Astrocyte (in vitro differentiated cells and primary cell): ENCODE results near the gene ARHGAP4. TPM values are rescaled to one million over a fixed set of nuclear protein-coding genes. Genes with fewer than 3 reads are reported as not detected.

ENCODE experiments used
- DNase-seq: peaks from one replicate; pipeline ENCODE4 v3.0.0-alpha.2; 2010; ENCODE audit warnings: low read depth
- FAIRE-seq: peaks from 2 replicates; lab custom pipeline; 2011; peaks lifted over from hg19 to GRCh38; lab: Jason Lieb, UNC
- H2AFZ ChIP-seq: 2 replicates; pipeline ENCODE4 v1.6.0; 2012; ENCODE audit warnings: low read depth, low read length, inconsistent platforms
- H3K27ac ChIP-seq: 2 replicates; pipeline ENCODE4 v1.5.1; 2011; ENCODE audit warnings: low read depth, low read length, inconsistent platforms
- H3K27me3 ChIP-seq: 2 replicates; pipeline ENCODE4 v1.6.0; 2011; ENCODE audit warnings: low read length, inconsistent platforms; ENCODE audit not compliant: insufficient read depth
- H3K36me3 ChIP-seq: 2 replicates; pipeline ENCODE4 v1.5.1; 2011; ENCODE audit warnings: low read length, inconsistent platforms; ENCODE audit not compliant: insufficient read depth
- H3K4me1 ChIP-seq: 2 replicates; pipeline ENCODE4 v1.5.1; 2011; ENCODE audit warnings: low read length, inconsistent platforms; ENCODE audit not compliant: insufficient read depth
- H3K4me2 ChIP-seq: 2 replicates; pipeline ENCODE4 v1.6.0; 2012; ENCODE audit warnings: low read length, inconsistent platforms
- H3K4me3 ChIP-seq: 2 replicates; pipeline ENCODE4 v1.5.1; 2011; ENCODE audit warnings: low read depth, mild to moderate bottlenecking, low read length, inconsistent platforms; ENCODE audit not compliant: insufficient read depth
- H3K79me2 ChIP-seq: 2 replicates; pipeline ENCODE4 v1.6.0; 2012; ENCODE audit warnings: mild to moderate bottlenecking, low read length, inconsistent platforms; ENCODE audit not compliant: insufficient read depth
- H3K9ac ChIP-seq: 2 replicates; pipeline ENCODE4 v1.6.0; 2012; ENCODE audit warnings: mild to moderate bottlenecking, low read length, inconsistent platforms
- H3K9me3 ChIP-seq: 2 replicates; pipeline ENCODE4 v1.5.1; 2012; ENCODE audit warnings: low read depth, mild to moderate bottlenecking, low read length, inconsistent platforms; ENCODE audit not compliant: insufficient read depth
- H4K20me1 ChIP-seq: 2 replicates; pipeline ENCODE4 v1.6.0; 2012; ENCODE audit warnings: low read length, inconsistent platforms; ENCODE audit not compliant: insufficient read depth
- H3K27ac Mint-ChIP-seq: one replicate; pipeline ENCODE4 v1.8.0; 2021; ENCODE audit warnings: mild to moderate bottlenecking, mixed read lengths; ENCODE audit not compliant: unreplicated experiment
- H3K27me3 Mint-ChIP-seq: one replicate; pipeline ENCODE4 v1.8.0; 2021; ENCODE audit warnings: low read depth, mixed read lengths; ENCODE audit not compliant: unreplicated experiment
- H3K36me3 Mint-ChIP-seq: one replicate; pipeline ENCODE4 v1.8.0; 2021; ENCODE audit warnings: low read depth, mixed read lengths; ENCODE audit not compliant: unreplicated experiment
- H3K4me1 Mint-ChIP-seq: one replicate; pipeline ENCODE4 v1.8.0; 2021; ENCODE audit warnings: low read depth, mixed read lengths; ENCODE audit not compliant: unreplicated experiment
- H3K4me3 Mint-ChIP-seq: one replicate; pipeline ENCODE4 v1.8.0; 2021; ENCODE audit warnings: mild to moderate bottlenecking, moderate library complexity, mixed read lengths; ENCODE audit not compliant: unreplicated experiment
- H3K9me3 Mint-ChIP-seq: one replicate; pipeline ENCODE4 v1.8.0; 2021; ENCODE audit warnings: mild to moderate bottlenecking, mixed read lengths; ENCODE audit not compliant: unreplicated experiment
- CTCF ChIP-seq: IDR thresholded peaks from 2 replicates; pipeline ENCODE4 v1.5.1; 2011; ENCODE audit warnings: low read depth, mild to moderate bottlenecking, inconsistent platforms, low read length, moderate library complexity; ENCODE audit not compliant: insufficient read depth
- EZH2 ChIP-seq: IDR thresholded peaks from 2 replicates; pipeline ENCODE4 v1.6.1; 2012; ENCODE audit warnings: mild to moderate bottlenecking, low read length, inconsistent platforms; ENCODE audit not compliant: insufficient read depth
- total RNA-seq: library from RNA; stranded (reverse); gene quantifications from 2 replicates; pipeline ENCODE4 v1.2.1, GENCODE V29; 2021

Gene ARHGAP4
- total RNA-seq, 1 donor from 2014 or later = 3.9 TPM

GRCh38 chrX:153883163-153883843, 42.8 kb downstream of the ARHGAP4 start:
- Histone ChIP-seq H4K20me1 (no peaks in the 10 kb centered on the region), H3K4me3 (no peak overlapping the region), H3K9ac (no peak overlapping the region), H3K4me1 (peaks cover 5% of the 10 kb centered on the region), H3K27ac (no peak overlapping the region), H3K36me3 (no peaks in the 10 kb centered on the region), H2AFZ (no peak overlapping the region), H3K27me3 (peaks cover 16% of the 10 kb centered on the region), H3K79me2 (no peaks in the 10 kb centered on the region), H3K9me3 (no peaks in the 10 kb centered on the region), H3K4me2 (no peak overlapping the region)
- Mint-ChIP-seq H3K27ac (no peak overlapping the region), H3K4me1 (peaks cover 11% of the 10 kb centered on the region), H3K27me3 (no peaks in the 10 kb centered on the region), H3K4me3 (peak overlapping the region; percentile 66), H3K36me3 (no peaks in the 10 kb centered on the region), H3K9me3 (no peaks in the 10 kb centered on the region)
- DNase-seq = no peak
- no peak for TF ChIP-seq CTCF
- no peak for TF ChIP-seq EZH2
- no peak for FAIRE-seq

GRCh38 chrX:153882557-153882956, 43.5 kb downstream of the ARHGAP4 start:
- Histone ChIP-seq H3K27me3 (peaks cover 17% of the 10 kb centered on the region), H3K79me2 (no peaks in the 10 kb centered on the region), H3K4me2 (no peak overlapping the region), H3K4me3 (no peak overlapping the region), H3K36me3 (no peaks in the 10 kb centered on the region), H4K20me1 (no peaks in the 10 kb centered on the region), H3K4me1 (peaks cover 5% of the 10 kb centered on the region), H2AFZ (no peak overlapping the region), H3K9me3 (no peaks in the 10 kb centered on the region), H3K27ac (no peak overlapping the region), H3K9ac (no peak overlapping the region)
- TF ChIP-seq EZH2 (no peak), CTCF (no peak)
- H3K9me3 Mint-ChIP-seq = no peaks in the 10 kb centered on the region
- peak overlapping the region; percentile 12 for H3K27ac Mint-ChIP-seq
- peak overlapping the region; percentile 75 for H3K4me3 Mint-ChIP-seq
- no peaks in the 10 kb centered on the region for H3K36me3 Mint-ChIP-seq
- FAIRE-seq = no peak
- peaks cover 16% of the 10 kb centered on the region for H3K4me1 Mint-ChIP-seq
- no peaks in the 10 kb centered on the region for H3K27me3 Mint-ChIP-seq
- DNase-seq = no peak

- no peaks in the 10 kb centered on the region for H3K27me3 Mint-ChIP-seq
- H3K79me2 ChIP-seq = no peaks in the 10 kb centered on the region
- no peak for TF ChIP-seq CTCF
- TF ChIP-seq EZH2 = no peak
- no peaks in the 10 kb centered on the region for H3K36me3 ChIP-seq
- no peak overlapping the region for H3K27ac ChIP-seq
- peak overlapping the region; percentile 20 for H3K27ac Mint-ChIP-seq
- no peaks in the 10 kb centered on the region for H3K9me3 ChIP-seq
- no peak for FAIRE-seq
- peak overlapping the region; percentile 75 for H3K4me3 Mint-ChIP-seq
- H3K4me2 ChIP-seq = no peak overlapping the region
- DNase-seq = no peak
- no peaks in the 10 kb centered on the region for H3K36me3 Mint-ChIP-seq
- H3K4me3 ChIP-seq = no peak overlapping the region
- H3K9ac ChIP-seq = no peak overlapping the region
- H3K4me1 Mint-ChIP-seq = peaks cover 16% of the 10 kb centered on the region
- no peaks in the 10 kb centered on the region for H4K20me1 ChIP-seq
- H2AFZ ChIP-seq = no peak overlapping the region
- peaks cover 5% of the 10 kb centered on the region for H3K4me1 ChIP-seq
- H3K9me3 Mint-ChIP-seq = no peaks in the 10 kb centered on the region
- peaks cover 13% of the 10 kb centered on the region for H3K27me3 ChIP-seq
Measured at GRCh38 chrX:153882086-153882498, 44.0 kb downstream of the ARHGAP4 start.
